ENCODE results near the gene POLR3E. TPM values are rescaled to one million over a fixed set of nuclear protein-coding genes. Genes with fewer than 3 reads are reported as not detected.

Gene POLR3E
- polyA plus RNA-seq, 1 donor (not counting 4 experiments of a cell fraction or from before 2014, with no cell fraction given) = 74.0 TPM

GRCh38 chr16:22333457-22333994, 36.3 kb downstream of the POLR3E start:
- Histone ChIP-seq H3K27me3 (ENCODE audit: control insufficient read depth, extremely low read depth, insufficient read depth, low read length) (no peaks in the 10 kb centered on the region), H3K9me1 (ENCODE audit: control insufficient read depth, extremely low read depth, insufficient read depth, low read length) (no peaks in the 10 kb centered on the region), H3K36me3 (ENCODE audit: control insufficient read depth in 2 of 2, extremely low read depth in 1 of 2, insufficient read depth in 2 of 2, low read length in 2 of 2) (peaks cover 27 to 30% of the 10 kb centered on the region in 2 experiments), H3K4me2 (ENCODE audit: control insufficient read depth, extremely low read depth, insufficient read depth, low read depth, low read length) (no peak overlapping the region), H3K9me3 (ENCODE audit: control insufficient read depth, low read depth, low read length) (no peaks in the 10 kb centered on the region), H3K9ac (ENCODE audit: control insufficient read depth, extremely low read depth, insufficient read depth, low read length) (no peak overlapping the region), H3K79me2 (ENCODE audit: control insufficient read depth, insufficient read depth, low read length) (peaks cover 6% of the 10 kb centered on the region), H3K4me1 (ENCODE audit: control insufficient read depth, extremely low read depth, insufficient read depth, low read length) (no peaks in the 10 kb centered on the region), H4K20me1 (ENCODE audit: control insufficient read depth, extremely low read depth, insufficient read depth, low read length) (peaks cover 4% of the 10 kb centered on the region), H2AFZ (ENCODE audit: control insufficient read depth, low read length) (no peak overlapping the region), H3K27ac (ENCODE audit: control insufficient read depth, insufficient read depth, low read length) (no peak overlapping the region), H3K4me3 (ENCODE audit: control insufficient read depth in 2 of 3, extremely low read depth in 1 of 3, insufficient read depth in 2 of 3, low read depth in 1 of 3, low read length in 3 of 3) (no peak overlapping the region)
- no peak for TF ChIP-seq EZH2 (IDR thresholded peaks at IDR 0.05; ENCODE audit: low read length)
- TF ChIP-seq, protein P1, sequence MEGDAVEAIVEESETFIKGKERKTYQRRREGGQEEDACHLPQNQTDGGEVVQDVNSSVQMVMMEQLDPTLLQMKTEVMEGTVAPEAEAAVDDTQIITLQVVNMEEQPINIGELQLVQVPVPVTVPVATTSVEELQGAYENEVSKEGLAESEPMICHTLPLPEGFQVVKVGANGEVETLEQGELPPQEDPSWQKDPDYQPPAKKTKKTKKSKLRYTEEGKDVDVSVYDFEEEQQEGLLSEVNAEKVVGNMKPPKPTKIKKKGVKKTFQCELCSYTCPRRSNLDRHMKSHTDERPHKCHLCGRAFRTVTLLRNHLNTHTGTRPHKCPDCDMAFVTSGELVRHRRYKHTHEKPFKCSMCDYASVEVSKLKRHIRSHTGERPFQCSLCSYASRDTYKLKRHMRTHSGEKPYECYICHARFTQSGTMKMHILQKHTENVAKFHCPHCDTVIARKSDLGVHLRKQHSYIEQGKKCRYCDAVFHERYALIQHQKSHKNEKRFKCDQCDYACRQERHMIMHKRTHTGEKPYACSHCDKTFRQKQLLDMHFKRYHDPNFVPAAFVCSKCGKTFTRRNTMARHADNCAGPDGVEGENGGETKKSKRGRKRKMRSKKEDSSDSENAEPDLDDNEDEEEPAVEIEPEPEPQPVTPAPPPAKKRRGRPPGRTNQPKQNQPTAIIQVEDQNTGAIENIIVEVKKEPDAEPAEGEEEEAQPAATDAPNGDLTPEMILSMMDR (optimal IDR thresholded peaks at IDR 0.05 in 1 of 3, IDR thresholded peaks at IDR 0.05 in 1 of 3, conservative IDR thresholded peaks at IDR 0.05 in 1 of 3; ENCODE audit: extremely low read depth in 1 of 3, insufficient read depth in 2 of 3, low read length in 3 of 3) = no peak
- dilution Hi-C loops (cut with MboI; ENCODE audit: extremely low pct_ligation_motif_present, low sequenced_read_pairs) = no loop called here
- no peak for DNase-seq (ENCODE audit: low read depth, low spot score)
- FAIRE-seq = no peak

DNA sequence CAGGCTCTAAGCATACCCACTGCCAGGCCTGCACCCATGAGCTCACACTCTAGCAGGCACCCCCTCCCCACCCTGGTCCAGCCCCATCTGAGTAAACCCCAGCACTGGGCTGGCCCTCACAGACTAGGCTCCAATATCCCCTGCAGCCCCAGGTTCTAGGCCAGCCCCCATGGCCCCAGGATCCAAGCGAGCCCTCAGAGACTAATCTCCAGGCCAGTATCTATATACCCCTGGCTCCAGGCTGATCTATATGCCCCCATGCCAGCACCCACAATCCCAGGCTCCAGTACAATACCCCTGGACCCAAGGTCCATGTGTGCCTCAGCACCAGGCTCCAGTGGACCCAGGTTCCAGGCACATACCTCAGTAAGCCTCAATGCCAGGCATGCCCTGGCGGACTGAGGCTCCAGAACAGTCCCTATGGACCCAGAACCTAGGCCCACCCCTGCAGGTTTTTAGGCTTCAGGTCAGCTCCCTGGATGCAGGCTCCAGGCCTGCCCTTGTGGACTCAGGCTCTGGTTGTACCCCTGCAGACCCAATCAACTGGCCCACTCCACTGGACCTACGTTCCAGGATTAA, 38.5 kb downstream of the POLR3E start:
- Histone ChIP-seq H3K36me3 (ENCODE audit: control insufficient read depth in 2 of 2, extremely low read depth in 1 of 2, insufficient read depth in 2 of 2, low read length in 2 of 2) (peaks cover 26% of the 10 kb centered on the region in 2 experiments), H3K9me3 (ENCODE audit: control insufficient read depth, low read depth, low read length) (no peaks in the 10 kb centered on the region), H3K27ac (ENCODE audit: control insufficient read depth, insufficient read depth, low read length) (no peak overlapping the region), H3K4me1 (ENCODE audit: control insufficient read depth, extremely low read depth, insufficient read depth, low read length) (no peaks in the 10 kb centered on the region), H3K9me1 (ENCODE audit: control insufficient read depth, extremely low read depth, insufficient read depth, low read length) (no peaks in the 10 kb centered on the region), H3K27me3 (ENCODE audit: control insufficient read depth, extremely low read depth, insufficient read depth, low read length) (no peaks in the 10 kb centered on the region), H3K4me3 (ENCODE audit: control insufficient read depth in 2 of 3, extremely low read depth in 1 of 3, insufficient read depth in 2 of 3, low read depth in 1 of 3, low read length in 3 of 3) (no peak overlapping the region), H4K20me1 (ENCODE audit: control insufficient read depth, extremely low read depth, insufficient read depth, low read length) (peaks cover 4% of the 10 kb centered on the region), H3K79me2 (ENCODE audit: control insufficient read depth, insufficient read depth, low read length) (peaks cover 6% of the 10 kb centered on the region), H3K4me2 (ENCODE audit: control insufficient read depth, extremely low read depth, insufficient read depth, low read depth, low read length) (no peak overlapping the region), H3K9ac (ENCODE audit: control insufficient read depth, extremely low read depth, insufficient read depth, low read length) (no peak overlapping the region), H2AFZ (ENCODE audit: control insufficient read depth, low read length) (no peak overlapping the region)
- FAIRE-seq (no peak), DNase-seq (ENCODE audit: low read depth, low spot score) (no peak)
- TF ChIP-seq, protein P1 (optimal IDR thresholded peaks at IDR 0.05 in 1 of 3, IDR thresholded peaks at IDR 0.05 in 1 of 3, conservative IDR thresholded peaks at IDR 0.05 in 1 of 3; ENCODE audit: extremely low read depth in 1 of 3, insufficient read depth in 2 of 3, low read length in 3 of 3) = no peak
- TF ChIP-seq EZH2 (IDR thresholded peaks at IDR 0.05; ENCODE audit: low read length) = no peak
- dilution Hi-C loops (cut with MboI; ENCODE audit: extremely low pct_ligation_motif_present, low sequenced_read_pairs) = no loop called here
